WTC11 (cell line): ENCODE results near the gene HRC. TPM values are rescaled to one million over a fixed set of nuclear protein-coding genes. Genes with fewer than 3 reads are reported as not detected.
"Not testable (repeated sequence)": the region's sequence is repeated elsewhere in the genome, so short reads cannot be mapped to it uniquely, and the experiment has no call there.

Source experiments
- ATAC-seq: fragments of 200-7000 bp; cut with Tn5 transposase; 2 replicates; pipeline ENCODE4 v1.10.0; 2021; ENCODE audit warnings: mild to moderate bottlenecking, moderate library complexity
- CTCF ChIA-PET: fragments of 300-600 bp; sonication (Branson Sonifier 250); formaldehyde crosslinking; loops from one replicate; lab custom pipeline; 2021; ENCODE audit warnings: antibody characterized with exemption; lab: Charles Lee
- POLR2A ChIA-PET: fragments of 350-600 bp; sonication (Branson Sonifier 250); formaldehyde crosslinking; loops from one replicate; lab custom pipeline; 2021; ENCODE audit warnings: antibody characterized with exemption; lab: Charles Lee
- DNase-seq: peaks from one replicate; pipeline ENCODE4 v3.0.0; 2021; ENCODE audit warnings: low spot score
- H3K27ac Mint-ChIP-seq: 2 replicates; pipeline ENCODE4 v1.8.0; 2021; ENCODE audit warnings: mixed read lengths
- H3K27me3 Mint-ChIP-seq: 2 replicates; pipeline ENCODE4 v1.8.0; 2021; ENCODE audit warnings: low read depth, mild to moderate bottlenecking, moderate library complexity, mixed read lengths
- H3K36me3 Mint-ChIP-seq: 2 replicates; pipeline ENCODE4 v1.8.0; 2021; ENCODE audit warnings: mixed read lengths
- H3K4me1 Mint-ChIP-seq: 2 replicates; pipeline ENCODE4 v1.8.0; 2022; ENCODE audit warnings: mixed read lengths
- H3K4me3 Mint-ChIP-seq: 2 replicates; pipeline ENCODE4 v1.8.0; 2021; ENCODE audit warnings: mild to moderate bottlenecking, moderate library complexity, mixed read lengths
- H3K9me3 Mint-ChIP-seq: 2 replicates; pipeline ENCODE4 v1.8.0; 2021; ENCODE audit warnings: mixed read lengths
- FOXK1 ChIP-seq: sonication (generic); formaldehyde crosslinking; IDR thresholded peaks from 2 replicates; pipeline ENCODE4 v1.8.0; 2022; ENCODE audit warnings: mild to moderate bottlenecking, moderate library complexity, missing genetic modification reagents
- FOXP1 ChIP-seq: sonication (generic); formaldehyde crosslinking; IDR thresholded peaks from 2 replicates; pipeline ENCODE4 v1.8.0; 2022; ENCODE audit warnings: missing genetic modification reagents, mild to moderate bottlenecking, moderate library complexity, borderline replicate concordance
- GTF2I ChIP-seq: fragments of 250-450 bp; sonication (Bioruptor Pico); conservative IDR thresholded peaks from 2 replicates; pipeline ENCODE4 v1.4.0; 2021; ENCODE audit warnings: mild to moderate bottlenecking
- JAZF1 ChIP-seq: fragments of 250-450 bp; sonication (Bioruptor Pico); IDR thresholded peaks from 2 replicates; pipeline ENCODE4 v1.9.0; 2021; ENCODE audit warnings: moderate library complexity, mild to moderate bottlenecking, inconsistent platforms
- JUN ChIP-seq: sonication (generic); formaldehyde crosslinking; IDR thresholded peaks from 2 replicates; pipeline ENCODE4 v1.8.0; 2023; ENCODE audit warnings: mild to moderate bottlenecking, missing genetic modification reagents
- NFATC4 ChIP-seq: fragments of 250-450 bp; sonication (Bioruptor Pico); IDR thresholded peaks from 2 replicates; pipeline ENCODE4 v1.9.0; 2021; ENCODE audit warnings: mild to moderate bottlenecking
- OVOL2 ChIP-seq: fragments of 250-450 bp; sonication (Bioruptor Pico); IDR thresholded peaks from 2 replicates; pipeline ENCODE4 v1.9.0; 2021; ENCODE audit warnings: mild to moderate bottlenecking, borderline replicate concordance
- PRRX2 ChIP-seq: fragments of 250-450 bp; sonication (Bioruptor Pico); IDR thresholded peaks from 2 replicates; pipeline ENCODE4 v1.8.0; 2021; ENCODE audit warnings: mild to moderate bottlenecking
- SMAD3 ChIP-seq: sonication (generic); formaldehyde crosslinking; IDR thresholded peaks from 2 replicates; pipeline ENCODE4 v1.8.0; 2022; ENCODE audit warnings: missing genetic modification reagents, mild to moderate bottlenecking, borderline replicate concordance
- SOX15 ChIP-seq: fragments of 250-450 bp; sonication (Bioruptor Pico); IDR thresholded peaks from 2 replicates; pipeline ENCODE4 v1.9.0; 2021; ENCODE audit warnings: mild to moderate bottlenecking
- TP53 ChIP-seq: sonication (generic); formaldehyde crosslinking; IDR thresholded peaks from 2 replicates; pipeline ENCODE4 v1.8.1; 2023; ENCODE audit warnings: mild to moderate bottlenecking, missing genetic modification reagents
- ZNF232 ChIP-seq: sonication (generic); formaldehyde crosslinking; IDR thresholded peaks from 2 replicates; pipeline ENCODE4 v1.8.0; 2022; ENCODE audit warnings: mild to moderate bottlenecking, missing genetic modification reagents
- total RNA-seq: library from RNA; stranded (reverse); gene quantifications from 3 replicates; pipeline ENCODE4 v1.2.3, GENCODE V29; 2021
- TF ChIP-seq, protein P1 (sequence below): sonication (generic); formaldehyde crosslinking; IDR thresholded peaks from 2 replicates; pipeline ENCODE4 v1.8.1; 2023; ENCODE audit warnings: mild to moderate bottlenecking, moderate library complexity, missing genetic modification reagents
- TF ChIP-seq, protein P2 (sequence below): fragments of 250-450 bp; sonication (Bioruptor Pico); IDR thresholded peaks from 2 replicates; pipeline ENCODE4 v1.9.0; 2021; ENCODE audit warnings: mild to moderate bottlenecking
- TF ChIP-seq, protein P3 (sequence below): sonication (generic); formaldehyde crosslinking; IDR thresholded peaks from 2 replicates; pipeline ENCODE4 v1.8.0; 2022; ENCODE audit warnings: mild to moderate bottlenecking, missing genetic modification reagents
- TF ChIP-seq, protein P4 (sequence below): sonication (generic); formaldehyde crosslinking; IDR thresholded peaks from 2 replicates; pipeline ENCODE4 v1.8.0; 2023; ENCODE audit warnings: missing genetic modification reagents
- TF ChIP-seq, protein P5 (sequence below): sonication (generic); formaldehyde crosslinking; IDR thresholded peaks from 2 replicates; pipeline ENCODE4 v1.8.1; 2023; ENCODE audit warnings: mild to moderate bottlenecking, missing genetic modification reagents, moderate library complexity
- TF ChIP-seq, protein P6 (sequence below): sonication (generic); formaldehyde crosslinking; IDR thresholded peaks from 2 replicates; pipeline ENCODE4 v1.8.1; 2022; ENCODE audit warnings: mild to moderate bottlenecking, moderate library complexity, missing genetic modification reagents
- TF ChIP-seq, protein P7 (sequence below): sonication (generic); formaldehyde crosslinking; IDR thresholded peaks from 2 replicates; pipeline ENCODE4 v1.8.0; 2022; ENCODE audit warnings: mild to moderate bottlenecking, missing genetic modification reagents
- TF ChIP-seq, protein P8 (sequence below): sonication (generic); formaldehyde crosslinking; IDR thresholded peaks from 2 replicates; pipeline ENCODE4 v1.8.0; 2022; ENCODE audit warnings: missing genetic modification reagents

HRC gene
- total RNA-seq, 1 experiment from 2014 or later = 1.9 TPM

DNA sequence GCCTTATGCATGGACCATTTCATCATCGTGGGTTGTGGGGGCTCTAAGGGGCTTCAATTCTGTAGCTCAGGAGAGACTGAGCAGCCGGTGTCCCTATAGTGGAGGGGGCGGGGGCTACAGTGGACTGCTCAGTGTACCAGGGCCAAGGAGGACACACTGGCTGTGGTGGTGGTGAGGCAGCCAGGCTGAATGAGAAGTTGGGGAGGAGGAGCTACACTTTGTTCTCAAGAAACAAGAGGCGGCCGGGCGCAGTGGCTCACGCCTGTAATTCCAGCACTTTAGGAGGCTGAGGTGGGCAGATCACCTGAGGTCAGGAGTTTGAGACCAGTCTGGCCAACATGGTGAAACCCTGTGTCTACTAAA is 8.8 kb downstream of the HRC start:
- Mint-ChIP-seq H3K27me3 (peaks cover 26% of the 10 kb centered on the region), H3K27ac (peak overlapping the region; percentile 88), H3K4me1 (peaks cover 36% of the 10 kb centered on the region), H3K4me3 (peak overlapping the region; percentile 69)
- not testable (repeated sequence) for H3K9me3 Mint-ChIP-seq, DNase-seq, H3K36me3 Mint-ChIP-seq
- POLR2A ChIA-PET = interaction anchor here (0.7 to 1.7 kb wide), 9 partner anchors 8 to 52 kb away, joined by 3 to 6 read pairs (median 4); no protein-coding TSS in a partner anchor
- ATAC-seq = peak; percentile 5
- CTCF ChIA-PET = interaction anchor here (0.6 to 7.9 kb wide), 43 partner anchors 9 to 1786 kb away, joined by 3 to 118 read pairs (median 4); partner anchors contain the start of genes BAX, DKKL1, HRC and LIN7B

DNA sequence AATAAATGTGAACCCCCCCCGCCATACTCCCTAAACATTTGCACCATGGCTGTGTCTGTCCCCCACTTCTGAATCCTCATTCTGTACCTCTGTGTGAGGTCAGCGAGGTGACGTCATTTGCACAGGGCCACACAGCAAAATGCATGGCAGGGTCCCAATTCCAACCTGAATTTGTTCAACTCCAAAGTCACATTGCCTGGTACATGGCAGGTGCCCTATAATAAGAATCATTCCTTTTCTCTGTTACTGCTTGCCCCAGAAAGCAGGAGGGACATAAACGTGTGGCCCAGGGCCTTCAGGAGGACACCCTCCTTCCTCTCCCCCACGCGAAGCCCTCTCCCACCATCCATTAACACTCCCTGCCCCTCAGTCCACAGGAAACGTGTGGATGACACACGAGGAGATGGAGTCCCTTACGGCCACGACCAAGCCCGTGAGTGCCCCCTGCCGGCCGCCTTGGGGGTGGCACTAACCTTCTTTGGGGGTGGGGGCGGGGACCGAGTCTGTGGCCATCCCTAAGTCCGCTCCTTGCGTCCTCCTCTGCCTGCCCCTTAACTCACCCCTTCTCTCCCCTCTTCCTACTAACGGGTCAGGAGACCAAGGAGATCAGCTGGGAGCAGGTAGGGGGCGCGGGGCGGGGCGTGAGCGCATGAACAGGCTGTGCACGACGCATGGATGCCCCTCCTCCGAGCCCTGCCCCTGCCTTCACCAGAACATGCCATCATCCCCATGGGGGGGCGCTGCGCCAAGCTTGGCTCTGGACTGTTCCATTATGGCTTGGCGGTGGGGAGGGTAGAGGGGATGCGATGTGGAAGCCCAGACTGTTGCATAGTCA is 9.4 kb downstream of the HRC start:
- ATAC-seq (peak; percentile 29), DNase-seq (peak; percentile 98)
- H3K36me3 Mint-ChIP-seq = no peaks in the 10 kb centered on the region; the same call in 1 of the 2 replicates
- H3K27ac Mint-ChIP-seq = peak overlapping the region; percentile 95
- ChIA-PET POLR2A (interaction anchor here (0.7 to 1.7 kb wide), 9 partner anchors 7 to 53 kb away, joined by 3 to 6 read pairs (median 4); no protein-coding TSS in a partner anchor), CTCF (interaction anchor here (0.6 to 7.9 kb wide), 41 partner anchors 10 to 421 kb away, joined by 3 to 118 read pairs (median 5); partner anchors contain the start of genes BAX, DKKL1, HRC and LIN7B)
- peaks cover 35% of the 10 kb centered on the region for H3K4me1 Mint-ChIP-seq
- H3K9me3 Mint-ChIP-seq = no peaks in the 10 kb centered on the region
- H3K4me3 Mint-ChIP-seq = peak overlapping the region; percentile 69
- peaks cover 27% of the 10 kb centered on the region for H3K27me3 Mint-ChIP-seq
- TF ChIP-seq ZNF232 = 0 out of 2 replicates have a peak, but pooled peaks have one; percentile 59
- no peak for TF ChIP-seq OVOL2 (CRISPR knock-in tag)
- TF ChIP-seq FOXK1 (CRISPR knock-in tag) = peak; percentile 47; the same call in 1 of the 2 replicates
- TF ChIP-seq, protein P1, sequence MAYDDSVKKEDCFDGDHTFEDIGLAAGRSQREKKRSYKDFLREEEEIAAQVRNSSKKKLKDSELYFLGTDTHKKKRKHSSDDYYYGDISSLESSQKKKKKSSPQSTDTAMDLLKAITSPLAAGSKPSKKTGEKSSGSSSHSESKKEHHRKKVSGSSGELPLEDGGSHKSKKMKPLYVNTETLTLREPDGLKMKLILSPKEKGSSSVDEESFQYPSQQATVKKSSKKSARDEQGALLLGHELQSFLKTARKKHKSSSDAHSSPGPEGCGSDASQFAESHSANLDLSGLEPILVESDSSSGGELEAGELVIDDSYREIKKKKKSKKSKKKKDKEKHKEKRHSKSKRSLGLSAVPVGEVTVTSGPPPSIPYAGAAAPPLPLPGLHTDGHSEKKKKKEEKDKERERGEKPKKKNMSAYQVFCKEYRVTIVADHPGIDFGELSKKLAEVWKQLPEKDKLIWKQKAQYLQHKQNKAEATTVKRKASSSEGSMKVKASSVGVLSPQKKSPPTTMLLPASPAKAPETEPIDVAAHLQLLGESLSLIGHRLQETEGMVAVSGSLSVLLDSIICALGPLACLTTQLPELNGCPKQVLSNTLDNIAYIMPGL (CRISPR knock-in tag) = no peak
- no peak for TF ChIP-seq PRRX2
- TF ChIP-seq, protein P2, sequence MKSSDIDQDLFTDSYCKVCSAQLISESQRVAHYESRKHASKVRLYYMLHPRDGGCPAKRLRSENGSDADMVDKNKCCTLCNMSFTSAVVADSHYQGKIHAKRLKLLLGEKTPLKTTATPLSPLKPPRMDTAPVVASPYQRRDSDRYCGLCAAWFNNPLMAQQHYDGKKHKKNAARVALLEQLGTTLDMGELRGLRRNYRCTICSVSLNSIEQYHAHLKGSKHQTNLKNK = no peak
- no peak for TF ChIP-seq JUN (CRISPR knock-in tag)
- TF ChIP-seq SOX15 (CRISPR knock-in tag) = no peak
- TF ChIP-seq, protein P3, sequence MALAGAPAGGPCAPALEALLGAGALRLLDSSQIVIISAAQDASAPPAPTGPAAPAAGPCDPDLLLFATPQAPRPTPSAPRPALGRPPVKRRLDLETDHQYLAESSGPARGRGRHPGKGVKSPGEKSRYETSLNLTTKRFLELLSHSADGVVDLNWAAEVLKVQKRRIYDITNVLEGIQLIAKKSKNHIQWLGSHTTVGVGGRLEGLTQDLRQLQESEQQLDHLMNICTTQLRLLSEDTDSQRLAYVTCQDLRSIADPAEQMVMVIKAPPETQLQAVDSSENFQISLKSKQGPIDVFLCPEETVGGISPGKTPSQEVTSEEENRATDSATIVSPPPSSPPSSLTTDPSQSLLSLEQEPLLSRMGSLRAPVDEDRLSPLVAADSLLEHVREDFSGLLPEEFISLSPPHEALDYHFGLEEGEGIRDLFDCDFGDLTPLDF = no peak
- TF ChIP-seq, protein P4, sequence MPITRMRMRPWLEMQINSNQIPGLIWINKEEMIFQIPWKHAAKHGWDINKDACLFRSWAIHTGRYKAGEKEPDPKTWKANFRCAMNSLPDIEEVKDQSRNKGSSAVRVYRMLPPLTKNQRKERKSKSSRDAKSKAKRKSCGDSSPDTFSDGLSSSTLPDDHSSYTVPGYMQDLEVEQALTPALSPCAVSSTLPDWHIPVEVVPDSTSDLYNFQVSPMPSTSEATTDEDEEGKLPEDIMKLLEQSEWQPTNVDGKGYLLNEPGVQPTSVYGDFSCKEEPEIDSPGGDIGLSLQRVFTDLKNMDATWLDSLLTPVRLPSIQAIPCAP (CRISPR knock-in tag) = no peak
- no peak for TF ChIP-seq FOXP1 (CRISPR knock-in tag)
- no peak for TF ChIP-seq JAZF1 (CRISPR knock-in tag)
- TF ChIP-seq, protein P5, sequence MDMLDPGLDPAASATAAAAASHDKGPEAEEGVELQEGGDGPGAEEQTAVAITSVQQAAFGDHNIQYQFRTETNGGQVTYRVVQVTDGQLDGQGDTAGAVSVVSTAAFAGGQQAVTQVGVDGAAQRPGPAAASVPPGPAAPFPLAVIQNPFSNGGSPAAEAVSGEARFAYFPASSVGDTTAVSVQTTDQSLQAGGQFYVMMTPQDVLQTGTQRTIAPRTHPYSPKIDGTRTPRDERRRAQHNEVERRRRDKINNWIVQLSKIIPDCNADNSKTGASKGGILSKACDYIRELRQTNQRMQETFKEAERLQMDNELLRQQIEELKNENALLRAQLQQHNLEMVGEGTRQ = peak; percentile 48
- TF ChIP-seq GTF2I (CRISPR knock-in tag) = no peak
- TF ChIP-seq NFATC4 = no peak
- TF ChIP-seq, protein P6, sequence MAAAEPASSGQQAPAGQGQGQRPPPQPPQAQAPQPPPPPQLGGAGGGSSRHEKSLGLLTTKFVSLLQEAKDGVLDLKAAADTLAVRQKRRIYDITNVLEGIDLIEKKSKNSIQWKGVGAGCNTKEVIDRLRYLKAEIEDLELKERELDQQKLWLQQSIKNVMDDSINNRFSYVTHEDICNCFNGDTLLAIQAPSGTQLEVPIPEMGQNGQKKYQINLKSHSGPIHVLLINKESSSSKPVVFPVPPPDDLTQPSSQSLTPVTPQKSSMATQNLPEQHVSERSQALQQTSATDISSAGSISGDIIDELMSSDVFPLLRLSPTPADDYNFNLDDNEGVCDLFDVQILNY = no peak
- no peak for TF ChIP-seq TP53 (CRISPR knock-in tag)
- no peak for TF ChIP-seq SMAD3 (CRISPR knock-in tag)
- TF ChIP-seq, protein P7, sequence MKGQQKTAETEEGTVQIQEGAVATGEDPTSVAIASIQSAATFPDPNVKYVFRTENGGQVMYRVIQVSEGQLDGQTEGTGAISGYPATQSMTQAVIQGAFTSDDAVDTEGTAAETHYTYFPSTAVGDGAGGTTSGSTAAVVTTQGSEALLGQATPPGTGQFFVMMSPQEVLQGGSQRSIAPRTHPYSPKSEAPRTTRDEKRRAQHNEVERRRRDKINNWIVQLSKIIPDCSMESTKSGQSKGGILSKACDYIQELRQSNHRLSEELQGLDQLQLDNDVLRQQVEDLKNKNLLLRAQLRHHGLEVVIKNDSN (CRISPR knock-in tag) = no peak
- TF ChIP-seq, protein P8, sequence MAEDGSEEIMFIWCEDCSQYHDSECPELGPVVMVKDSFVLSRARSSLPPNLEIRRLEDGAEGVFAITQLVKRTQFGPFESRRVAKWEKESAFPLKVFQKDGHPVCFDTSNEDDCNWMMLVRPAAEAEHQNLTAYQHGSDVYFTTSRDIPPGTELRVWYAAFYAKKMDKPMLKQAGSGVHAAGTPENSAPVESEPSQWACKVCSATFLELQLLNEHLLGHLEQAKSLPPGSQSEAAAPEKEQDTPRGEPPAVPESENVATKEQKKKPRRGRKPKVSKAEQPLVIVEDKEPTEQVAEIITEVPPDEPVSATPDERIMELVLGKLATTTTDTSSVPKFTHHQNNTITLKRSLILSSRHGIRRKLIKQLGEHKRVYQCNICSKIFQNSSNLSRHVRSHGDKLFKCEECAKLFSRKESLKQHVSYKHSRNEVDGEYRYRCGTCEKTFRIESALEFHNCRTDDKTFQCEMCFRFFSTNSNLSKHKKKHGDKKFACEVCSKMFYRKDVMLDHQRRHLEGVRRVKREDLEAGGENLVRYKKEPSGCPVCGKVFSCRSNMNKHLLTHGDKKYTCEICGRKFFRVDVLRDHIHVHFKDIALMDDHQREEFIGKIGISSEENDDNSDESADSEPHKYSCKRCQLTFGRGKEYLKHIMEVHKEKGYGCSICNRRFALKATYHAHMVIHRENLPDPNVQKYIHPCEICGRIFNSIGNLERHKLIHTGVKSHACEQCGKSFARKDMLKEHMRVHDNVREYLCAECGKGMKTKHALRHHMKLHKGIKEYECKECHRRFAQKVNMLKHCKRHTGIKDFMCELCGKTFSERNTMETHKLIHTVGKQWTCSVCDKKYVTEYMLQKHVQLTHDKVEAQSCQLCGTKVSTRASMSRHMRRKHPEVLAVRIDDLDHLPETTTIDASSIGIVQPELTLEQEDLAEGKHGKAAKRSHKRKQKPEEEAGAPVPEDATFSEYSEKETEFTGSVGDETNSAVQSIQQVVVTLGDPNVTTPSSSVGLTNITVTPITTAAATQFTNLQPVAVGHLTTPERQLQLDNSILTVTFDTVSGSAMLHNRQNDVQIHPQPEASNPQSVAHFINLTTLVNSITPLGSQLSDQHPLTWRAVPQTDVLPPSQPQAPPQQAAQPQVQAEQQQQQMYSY (CRISPR knock-in tag) = no peak
